Measurements from ENCODE around the gene ZNF784.

ZNF784 gene

GRCh38 chr19:55624109-55625003 is at the start of gene ZNF784:
TSS of gene ZNF784 (minus strand) at chr19:55624566. CDS start at chr19:55624561, 5 bp downstream.
- ChIA-PET POLR2A (interaction anchor here (0.6 to 1.6 kb wide), 10 partner anchors 10 to 409 kb away, joined by 3 to 6 read pairs (median 4); partner anchors contain the start of genes FIZ1, ZNF581 and ZNF865), CTCF (interaction anchor here (1.1 to 7.6 kb wide), 9 partner anchors 11 to 484 kb away, joined by 3 to 74 read pairs (median 18); partner anchors contain the start of gene ZNF865)
- no peak for DNase-seq (ENCODE audit: low read depth, low spot score)
- no peak for TF ChIP-seq CTCF (IDR thresholded peaks at IDR 0.05; ENCODE audit: insufficient read depth, low read length, missing control alignments)
- peak within 1 kb of the TSS; percentile 78 for H3K4me3 ChIP-seq (ENCODE audit: low read depth, low read length)

GRCh38 chr19:55673889-55674288 is 49.5 kb upstream of the ZNF784 start:
- ChIA-PET POLR2A (no interaction called here), CTCF (interaction anchor here (1.0 to 1.7 kb wide), 4 partner anchors 14 to 41 kb away, joined by 3 to 8 read pairs (median 4); partner anchors contain the start of gene U2AF2)
- TF ChIP-seq CTCF (IDR thresholded peaks at IDR 0.05; ENCODE audit: insufficient read depth, low read length, missing control alignments): no peak
- DNase-seq (ENCODE audit: low read depth, low spot score): no peak
- H3K4me3 ChIP-seq (ENCODE audit: low read depth, low read length): peak overlapping the region; percentile 66; the same call in 1 of the 2 replicates

GRCh38 chr19:55673465-55673864 is 49.1 kb upstream of the ZNF784 start:
- ChIA-PET POLR2A (no interaction called here), CTCF (interaction anchor here (0.7 to 1.7 kb wide), 6 partner anchors 9 to 41 kb away, joined by 3 to 8 read pairs (median 3); partner anchors contain the start of genes CCDC106 and U2AF2)
- H3K4me3 ChIP-seq (ENCODE audit: low read depth, low read length): no peak overlapping the region
- no peak for TF ChIP-seq CTCF (IDR thresholded peaks at IDR 0.05; ENCODE audit: insufficient read depth, low read length, missing control alignments)
- no peak for DNase-seq (ENCODE audit: low read depth, low spot score)

GRCh38 chr19:55672418-55672817 is 48.1 kb upstream of the ZNF784 start:
- no peak for DNase-seq (ENCODE audit: low read depth, low spot score)
- H3K4me3 ChIP-seq (ENCODE audit: low read depth, low read length): no peak overlapping the region
- ChIA-PET POLR2A (interaction anchor here (1.5 kb wide), 1 partner anchor 18 kb away, joined by 7 read pairs; the partner anchor contains the start of gene U2AF2), CTCF (interaction anchor here (0.7 to 2.4 kb wide), 10 partner anchors 9 to 559 kb away, joined by 3 to 32 read pairs (median 6); partner anchors contain the start of gene CCDC106)
- TF ChIP-seq CTCF (IDR thresholded peaks at IDR 0.05; ENCODE audit: insufficient read depth, low read length, missing control alignments): no peak

- CTCF ChIA-PET: interaction anchor here (0.8 to 2.4 kb wide), 8 partner anchors 8 to 44 kb away, joined by 3 to 32 read pairs (median 6); partner anchors contain the start of gene CCDC106
- TF ChIP-seq CTCF (IDR thresholded peaks at IDR 0.05; ENCODE audit: insufficient read depth, low read length, missing control alignments): no peak
- POLR2A ChIA-PET: interaction anchor here (0.9 to 1.5 kb wide), 2 partner anchors 15 to 16 kb away, joined by 3 to 7 read pairs; partner anchors contain the start of gene U2AF2
Observed at GRCh38 chr19:55671054-55671378, 46.6 kb upstream of the ZNF784 start.

More at GRCh38 chr19:55671054-55671378, 46.6 kb upstream of the ZNF784 start:
- DNase-seq (ENCODE audit: low read depth, low spot score): no peak
- H3K4me3 ChIP-seq (ENCODE audit: low read depth, low read length): no peak overlapping the region
